ENCODE measurements around the gene CSK.

DNA sequence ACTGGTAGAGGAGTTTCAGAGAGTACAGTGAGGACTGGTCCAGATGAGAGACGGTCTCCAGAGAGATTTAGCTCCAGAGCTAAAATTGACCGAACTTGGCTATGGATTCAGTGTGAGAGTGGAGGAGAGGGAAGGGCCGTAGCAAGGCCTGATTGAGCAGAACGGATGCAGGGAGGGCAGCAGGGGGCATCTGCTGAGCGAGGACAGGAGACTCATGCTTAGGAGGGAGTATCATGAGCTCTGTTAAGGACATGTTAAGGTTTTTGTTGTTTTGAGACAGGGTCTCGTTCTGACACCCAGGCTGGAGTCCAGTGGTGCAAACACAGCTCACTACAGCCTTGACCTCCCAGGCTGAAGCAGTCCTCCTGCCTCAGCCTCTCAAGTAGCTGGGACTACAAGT lies 23.1 kb downstream of the CSK start:
- TF ChIP-seq TAF1 (IDR thresholded peaks at IDR 0.05; ENCODE audit: low read depth, low read length) = no peak
- TF ChIP-seq POLR2A (IDR thresholded peaks at IDR 0.05; ENCODE audit: low read depth, low read length) = no peak
- no peak for TF ChIP-seq POLR2AphosphoS5 (IDR thresholded peaks at IDR 0.05; ENCODE audit: low read depth, low read length)

Measured in GM12891 (cell line).